ENCODE results near the gene SDK1. TPM values are rescaled to one million over a fixed set of nuclear protein-coding genes. Genes with fewer than 3 reads are reported as not detected.

SDK1 gene
- total RNA-seq, 1 donor, result 0.36 TPM

DNA sequence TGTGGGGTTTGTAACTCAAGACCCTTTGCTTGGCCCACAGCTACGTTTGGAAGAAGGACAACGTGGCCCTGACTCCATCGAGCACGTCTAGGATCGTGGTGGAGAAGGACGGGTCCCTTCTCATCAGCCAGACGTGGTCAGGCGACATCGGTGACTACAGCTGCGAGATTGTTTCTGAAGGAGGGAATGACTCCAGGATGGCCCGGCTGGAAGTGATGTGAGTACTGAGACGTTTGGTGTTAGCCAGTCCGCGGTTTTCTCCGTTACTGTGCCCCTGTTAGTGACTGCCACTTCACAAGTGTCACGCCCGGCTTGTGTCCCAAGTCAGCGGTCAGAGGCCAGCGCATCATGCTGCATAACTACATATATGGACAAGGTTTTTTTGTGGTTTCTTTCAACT, 673.3 kb downstream of the SDK1 start:
- no peak for TF ChIP-seq CTCF (IDR thresholded peaks at IDR 0.05; ENCODE audit: extremely low read depth, low read depth, low read length)
- H3K4me2 ChIP-seq (ENCODE audit: insufficient read depth, low read length), result no peak overlapping the region
- no peak overlapping the region for H2AFZ ChIP-seq (ENCODE audit: low read length)
- H3K4me3 ChIP-seq (ENCODE audit: insufficient read depth, low read length), result no peak overlapping the region
- no peak for DNase-seq (ENCODE audit: insufficient read length, low spot score, missing footprints)
- no peak overlapping the region for H3K27ac ChIP-seq (ENCODE audit: low read depth, low read length)
- no peaks in the 10 kb centered on the region for H3K79me2 ChIP-seq (ENCODE audit: insufficient read depth, low read length)
- H3K4me1 ChIP-seq (ENCODE audit: insufficient read depth, low read length), result no peaks in the 10 kb centered on the region
- no peaks in the 10 kb centered on the region for H3K27me3 ChIP-seq (ENCODE audit: insufficient read depth, low read length)
- no peaks in the 10 kb centered on the region for H4K20me1 ChIP-seq (ENCODE audit: insufficient read depth, low read length)
- no peaks in the 10 kb centered on the region for H3K9me3 ChIP-seq (ENCODE audit: low read depth, low read length)
- no peaks in the 10 kb centered on the region for H3K36me3 ChIP-seq (ENCODE audit: insufficient read depth, low read length)

DNA sequence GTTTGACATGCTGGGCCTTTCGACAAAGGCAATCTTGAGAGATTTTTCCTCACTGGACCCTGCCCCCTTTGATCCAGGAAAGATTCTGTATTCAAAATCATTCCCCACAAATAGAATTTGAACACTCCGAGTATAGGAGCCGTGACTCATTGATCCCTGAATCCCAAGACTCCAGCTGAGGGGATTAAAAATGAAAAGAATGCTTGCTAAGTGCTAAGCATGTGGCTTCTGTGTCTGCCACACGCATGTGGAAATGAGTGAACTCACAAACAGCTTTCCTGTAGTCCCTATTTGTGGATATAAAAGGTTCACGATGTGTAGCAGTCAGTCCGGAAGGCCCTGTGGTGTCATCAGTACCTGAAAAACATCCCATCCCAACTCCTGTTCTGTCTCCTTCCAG, 674.3 kb downstream of the SDK1 start:
- Histone ChIP-seq H3K27ac (ENCODE audit: low read depth, low read length) (no peak overlapping the region), H3K36me3 (ENCODE audit: insufficient read depth, low read length) (no peaks in the 10 kb centered on the region), H3K4me2 (ENCODE audit: insufficient read depth, low read length) (no peak overlapping the region), H4K20me1 (ENCODE audit: insufficient read depth, low read length) (no peaks in the 10 kb centered on the region), H3K27me3 (ENCODE audit: insufficient read depth, low read length) (no peaks in the 10 kb centered on the region), H2AFZ (ENCODE audit: low read length) (no peak overlapping the region), H3K9me3 (ENCODE audit: low read depth, low read length) (no peaks in the 10 kb centered on the region), H3K79me2 (ENCODE audit: insufficient read depth, low read length) (no peaks in the 10 kb centered on the region), H3K4me3 (ENCODE audit: insufficient read depth, low read length) (no peak overlapping the region), H3K4me1 (ENCODE audit: insufficient read depth, low read length) (no peaks in the 10 kb centered on the region)
- no peak for TF ChIP-seq CTCF (IDR thresholded peaks at IDR 0.05; ENCODE audit: extremely low read depth, low read depth, low read length)
- no peak for DNase-seq (ENCODE audit: insufficient read length, low spot score, missing footprints)

DNA sequence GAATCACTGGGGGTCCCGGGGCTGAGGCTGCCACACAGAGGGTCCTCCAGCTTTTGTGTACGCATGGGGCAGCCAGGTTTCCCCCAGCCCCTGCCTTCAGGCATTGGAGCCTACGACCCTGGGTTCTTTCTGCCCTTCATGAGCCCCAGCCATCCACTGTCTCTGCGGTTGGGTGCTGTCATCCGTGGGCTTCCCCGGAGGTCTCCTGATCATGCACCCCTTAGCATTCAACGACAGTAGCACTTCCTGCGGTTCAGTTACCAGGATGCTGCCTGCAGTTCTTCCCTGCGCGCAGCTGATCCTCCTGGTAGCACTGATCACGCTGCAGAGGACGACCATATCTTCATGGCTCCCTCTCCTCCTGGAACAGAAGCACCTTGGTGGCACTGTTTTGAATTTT, 676.3 kb downstream of the SDK1 start:
- TF ChIP-seq CTCF (IDR thresholded peaks at IDR 0.05; ENCODE audit: extremely low read depth, low read depth, low read length), result no peak

GRCh38 chr7:3978839-3979238, 677.8 kb downstream of the SDK1 start:
- no peaks in the 10 kb centered on the region for H3K4me1 ChIP-seq (ENCODE audit: insufficient read depth, low read length)
- no peak overlapping the region for H2AFZ ChIP-seq (ENCODE audit: low read length)
- no peak for DNase-seq (ENCODE audit: insufficient read length, low spot score, missing footprints)

More for the DNA sequence above, 676.3 kb downstream of the SDK1 start:
- Histone ChIP-seq H3K27me3 (ENCODE audit: insufficient read depth, low read length) (no peaks in the 10 kb centered on the region), H3K4me3 (ENCODE audit: insufficient read depth, low read length) (no peak overlapping the region), H3K27ac (ENCODE audit: low read depth, low read length) (no peak overlapping the region), H3K9me3 (ENCODE audit: low read depth, low read length) (no peaks in the 10 kb centered on the region), H2AFZ (ENCODE audit: low read length) (no peak overlapping the region), H3K4me2 (ENCODE audit: insufficient read depth, low read length) (no peak overlapping the region), H4K20me1 (ENCODE audit: insufficient read depth, low read length) (no peaks in the 10 kb centered on the region), H3K4me1 (ENCODE audit: insufficient read depth, low read length) (no peaks in the 10 kb centered on the region), H3K36me3 (ENCODE audit: insufficient read depth, low read length) (no peaks in the 10 kb centered on the region), H3K79me2 (ENCODE audit: insufficient read depth, low read length) (no peaks in the 10 kb centered on the region)
- DNase-seq (ENCODE audit: insufficient read length, low spot score, missing footprints), result no peak

More at GRCh38 chr7:3978839-3979238, 677.8 kb downstream of the SDK1 start:
- Histone ChIP-seq H3K79me2 (ENCODE audit: insufficient read depth, low read length) (no peaks in the 10 kb centered on the region), H3K9me3 (ENCODE audit: low read depth, low read length) (no peaks in the 10 kb centered on the region), H3K27ac (ENCODE audit: low read depth, low read length) (no peak overlapping the region), H3K4me2 (ENCODE audit: insufficient read depth, low read length) (no peak overlapping the region), H4K20me1 (ENCODE audit: insufficient read depth, low read length) (no peaks in the 10 kb centered on the region), H3K4me3 (ENCODE audit: insufficient read depth, low read length) (no peak overlapping the region), H3K36me3 (ENCODE audit: insufficient read depth, low read length) (no peaks in the 10 kb centered on the region), H3K27me3 (ENCODE audit: insufficient read depth, low read length) (no peaks in the 10 kb centered on the region)
- no peak for TF ChIP-seq CTCF (IDR thresholded peaks at IDR 0.05; ENCODE audit: extremely low read depth, low read depth, low read length)

All from osteoblast (primary cell).